Stimulated activated CD4-positive, alpha-beta T cell treated with anti-CD3 and anti-CD28 coated beads, Interleukin-1b, Interleukin-23, amount 100 ng/mL, for 4 hours (primary cell): Measurements from ENCODE around the gene FOXP1.

Source experiments
- DNase-seq, 2 donors: peaks; one replicate each; pipeline ENCODE4 v3.0.0-alpha.2; 2020; ENCODE audit warnings: low read depth in 2 of 2

Gene FOXP1

GRCh38 chr3:71129611-71130431, 453.7 kb downstream of the FOXP1 start:
- DNase-seq: no peak

DNA sequence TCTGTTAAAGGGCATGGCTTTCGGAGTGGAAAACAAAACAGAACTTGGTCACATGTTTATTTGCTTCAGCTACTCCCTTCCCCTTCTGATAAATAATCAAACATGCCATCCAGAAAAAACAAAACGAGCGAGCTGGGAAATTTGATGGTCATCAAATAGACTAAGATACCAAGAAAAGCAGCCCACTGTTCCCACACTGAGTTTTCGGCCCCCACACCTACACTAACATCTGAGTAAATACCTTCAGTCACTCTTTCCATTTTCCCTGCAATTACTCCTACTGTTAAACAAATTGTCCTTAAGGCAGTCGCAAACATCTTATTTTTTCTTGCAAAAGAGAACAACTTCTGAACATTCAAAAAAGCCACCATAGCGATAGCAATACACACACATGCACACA, 454.6 kb downstream of the FOXP1 start:
- DNase-seq: peak in 1 of 2 donors; percentile 36

DNA sequence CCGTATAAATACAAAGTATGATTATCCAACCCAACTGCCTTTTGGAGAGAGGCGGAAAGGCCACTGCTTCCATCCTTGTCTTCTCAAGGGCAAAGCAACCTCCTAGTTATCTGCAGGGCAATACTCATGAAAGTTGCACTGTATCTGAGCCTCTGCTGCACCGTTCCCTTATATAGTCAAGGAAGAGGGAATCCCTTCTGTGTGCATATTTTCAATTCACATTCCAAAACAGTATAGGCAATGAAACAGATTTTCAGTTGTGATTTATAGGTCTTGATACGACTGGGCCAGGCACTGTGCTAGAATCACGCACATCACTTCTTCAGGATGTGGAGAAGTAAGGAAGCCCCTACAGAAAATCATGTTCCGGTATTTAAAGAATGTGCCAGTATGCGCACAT, 455.7 kb downstream of the FOXP1 start:
- DNase-seq: no peak

DNA sequence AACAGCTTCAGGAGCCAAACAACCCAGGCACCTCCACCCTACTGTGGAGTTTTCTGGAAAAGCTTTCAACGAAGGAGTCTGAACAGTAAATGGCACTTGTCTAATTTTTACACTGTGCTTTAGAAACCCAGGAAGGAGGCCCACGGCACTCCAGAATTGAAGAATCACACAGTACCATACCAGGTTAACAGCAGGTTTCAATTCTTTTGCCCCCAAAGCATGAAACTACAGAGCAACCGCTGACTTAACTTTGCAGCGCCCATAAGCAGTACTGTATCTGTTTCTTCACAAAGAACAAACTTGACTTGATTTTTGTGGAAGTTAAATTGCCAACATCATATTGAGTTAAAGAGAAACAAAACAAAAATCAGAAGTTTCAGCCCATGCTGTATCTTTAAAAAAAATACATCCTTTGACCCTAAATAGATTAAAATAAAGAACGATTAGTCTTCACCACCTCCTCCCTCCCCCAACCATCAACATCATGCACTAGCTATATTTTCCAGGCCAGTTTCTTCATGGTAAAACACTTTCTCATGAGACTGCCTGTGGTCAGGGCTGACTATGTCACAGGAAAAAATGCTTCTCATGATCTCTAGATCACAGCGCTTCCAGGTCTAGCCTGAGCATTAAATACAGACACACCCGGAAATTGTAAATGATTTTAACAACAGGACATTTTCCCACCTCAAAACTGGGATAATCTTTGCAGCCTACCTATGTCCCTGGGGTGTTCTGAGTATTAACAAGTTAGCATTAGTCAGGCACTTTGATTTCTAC, 456.3 kb downstream of the FOXP1 start:
- peak in 1 of 2 donors; percentile 36 for DNase-seq

DNA sequence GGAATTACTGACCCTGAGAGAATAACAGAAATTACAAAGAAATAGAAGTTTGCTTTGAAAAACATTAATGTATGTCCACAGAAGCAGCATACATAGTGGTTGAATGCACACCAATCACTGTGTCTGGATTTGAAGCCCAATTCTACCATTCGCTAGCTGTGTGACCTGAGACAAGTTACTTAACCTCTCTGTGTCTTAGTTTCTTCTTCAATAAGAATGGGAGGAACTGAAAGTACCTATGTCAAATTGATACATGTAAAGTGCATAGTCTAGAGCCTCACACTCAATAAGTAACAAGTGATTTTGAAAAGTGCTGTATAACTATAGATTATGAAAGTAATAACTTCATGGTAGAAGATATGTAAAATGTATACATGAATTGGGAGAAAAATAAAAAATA, 457.8 kb downstream of the FOXP1 start:
- DNase-seq: no peak

GRCh38 chr3:71124048-71124447, 459.5 kb downstream of the FOXP1 start:
- DNase-seq: no peak

- DNase-seq: no peak
Observed at GRCh38 chr3:71122641-71123040, 460.9 kb downstream of the FOXP1 start.

GRCh38 chr3:71121429-71122167, 461.9 kb downstream of the FOXP1 start:
- DNase-seq: no peak

- no peak for DNase-seq
Observed at GRCh38 chr3:71120012-71120411, 463.5 kb downstream of the FOXP1 start.

DNA sequence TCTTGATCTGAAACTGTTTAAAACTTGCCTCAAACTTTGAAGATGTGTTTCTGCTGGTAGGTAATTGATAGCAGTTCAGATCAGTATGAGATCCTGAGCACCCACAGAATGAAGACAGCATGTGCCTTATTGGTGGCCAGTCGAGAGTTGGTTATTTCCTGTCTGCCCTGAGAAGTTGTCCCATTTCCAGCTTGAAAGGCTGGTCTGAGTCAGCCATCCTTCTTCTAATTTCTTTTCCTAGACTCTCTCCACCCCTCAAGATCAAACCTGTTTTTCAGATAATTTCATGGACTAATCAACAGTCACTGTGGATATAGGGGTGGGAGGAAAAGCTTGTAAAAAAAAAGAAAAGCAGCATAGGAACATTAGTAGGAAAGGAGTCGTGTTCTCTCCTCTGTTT, 464.4 kb downstream of the FOXP1 start:
- no peak for DNase-seq

- no peak for DNase-seq
Observed at GRCh38 chr3:71118436-71118835, 465.1 kb downstream of the FOXP1 start.

DNA sequence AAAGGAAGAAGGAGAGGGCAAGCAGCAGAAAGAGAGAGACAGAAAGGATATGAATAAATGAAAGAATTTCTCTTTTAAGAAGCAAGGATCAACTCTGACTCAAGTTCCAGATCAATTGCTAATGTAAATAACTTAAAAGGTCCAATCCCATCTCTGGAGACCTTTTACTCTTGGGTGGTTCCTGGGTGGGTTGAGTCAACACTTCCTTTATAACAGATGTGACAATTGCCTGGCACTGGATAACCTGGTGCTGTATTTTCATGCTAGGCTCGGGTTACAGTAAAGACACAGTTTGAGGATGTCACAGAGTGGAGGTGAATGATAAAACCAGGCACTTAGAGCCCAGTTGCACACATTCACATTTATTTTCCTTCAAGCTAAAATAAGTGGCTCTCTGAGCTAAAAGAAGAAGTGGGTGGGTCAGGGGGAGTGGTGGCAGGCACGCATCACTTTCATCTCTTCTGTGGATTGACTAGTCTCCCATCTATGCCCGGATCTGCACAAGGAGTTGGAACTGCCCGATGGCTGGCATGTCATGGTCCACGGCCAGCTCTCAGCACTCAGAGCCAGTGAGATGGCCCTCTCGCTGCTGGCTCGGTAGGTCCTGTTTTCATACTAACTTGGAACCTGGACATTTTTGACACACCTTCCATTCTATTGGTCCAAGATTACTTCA, 465.8 kb downstream of the FOXP1 start:
- no peak for DNase-seq

GRCh38 chr3:71114610-71115009, 468.9 kb downstream of the FOXP1 start:
- no peak for DNase-seq

- no peak for DNase-seq
Observed at GRCh38 chr3:71112576-71112975, 471.0 kb downstream of the FOXP1 start.

GRCh38 chr3:71111784-71112440, 471.6 kb downstream of the FOXP1 start:
- no peak for DNase-seq

- DNase-seq: no peak
Observed at GRCh38 chr3:71110385-71111222, 472.9 kb downstream of the FOXP1 start.

GRCh38 chr3:71109977-71110285, 473.6 kb downstream of the FOXP1 start:
- no peak for DNase-seq

DNA sequence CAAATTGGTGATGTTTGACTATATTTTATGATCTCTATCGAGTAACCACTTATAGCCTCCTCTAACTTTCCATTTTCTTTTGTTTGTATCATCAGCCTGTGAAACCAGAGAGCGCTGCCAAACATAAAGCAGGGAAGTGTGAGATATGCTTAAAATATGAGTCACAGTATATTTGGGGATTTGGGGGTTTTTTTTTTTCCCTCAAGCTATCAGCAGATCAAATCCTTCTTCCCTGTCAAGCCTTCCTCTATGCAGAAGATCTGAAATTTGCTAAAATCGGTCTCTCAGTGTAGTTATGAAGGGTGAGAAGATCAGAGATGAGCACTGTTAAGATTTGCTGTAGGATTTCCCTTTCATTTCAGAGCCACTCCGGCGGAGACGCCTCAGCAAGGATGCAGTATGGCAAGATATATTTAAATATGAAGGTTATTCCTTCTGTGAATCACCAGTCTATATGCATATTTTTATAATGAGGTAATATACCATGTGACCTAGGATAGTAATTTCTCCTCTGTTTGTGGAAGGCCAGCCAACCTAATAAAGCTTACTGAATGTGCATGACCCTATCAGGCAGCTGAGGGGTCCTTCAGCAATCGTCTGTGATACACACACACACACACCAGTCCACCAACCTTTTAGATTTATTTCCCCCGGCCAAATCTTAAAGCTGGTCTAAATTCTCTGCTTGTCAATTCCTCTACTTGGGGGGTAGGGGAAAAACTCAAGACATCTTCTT, 474.1 kb downstream of the FOXP1 start:
- DNase-seq: no peak

GRCh38 chr3:71107926-71108325, 475.6 kb downstream of the FOXP1 start:
- DNase-seq: no peak

GRCh38 chr3:71104976-71105375, 478.6 kb downstream of the FOXP1 start:
- no peak for DNase-seq
